Stimulated activated naive CD8-positive, alpha-beta T cell treated with anti-CD3 and anti-CD28 coated beads, Interleukin-15, amount 100 ng/mL, for 72 hours (primary cell): Measurements from ENCODE around the gene CA10.

ENCODE experiments used
- ATAC-seq: fragments of 150-1000 bp; cut with Tn5 transposase; 2 replicates; pipeline ENCODE4 v1.10.0; 2021; ENCODE audit warnings: mild to moderate bottlenecking, moderate library complexity
- DNase-seq, 2 donors: peaks; one replicate each; pipeline ENCODE4 v3.0.0; 2021 to 2022
- H3K27ac Mint-ChIP-seq, 2 donors: one replicate each; pipeline ENCODE4 v1.8.0; 2022; ENCODE audit warnings: mild to moderate bottlenecking in 2 of 2, mixed read lengths in 2 of 2, moderate library complexity in 2 of 2
- H3K27me3 Mint-ChIP-seq: one replicate; pipeline ENCODE4 v1.8.0; 2022; ENCODE audit warnings: mixed read lengths
- H3K4me1 Mint-ChIP-seq: one replicate; pipeline ENCODE4 v1.8.0; 2022; ENCODE audit warnings: mild to moderate bottlenecking, mixed read lengths
- H3K4me3 Mint-ChIP-seq, 2 donors: one replicate each; pipeline ENCODE4 v1.8.0; 2022; ENCODE audit warnings: mild to moderate bottlenecking in 2 of 2, mixed read lengths in 2 of 2, moderate library complexity in 1 of 2
- H3K9me3 Mint-ChIP-seq, 2 donors: one replicate each; pipeline ENCODE4 v1.8.0; 2022; ENCODE audit warnings: mixed read lengths in 2 of 2

Gene CA10

GRCh38 chr17:51743477-51743876 is 415.0 kb downstream of the CA10 start:
- no peaks in the 10 kb centered on the region for H3K27me3 Mint-ChIP-seq
- ATAC-seq (no peak), DNase-seq (no peak)
- peaks cover 2% of the 10 kb centered on the region for H3K4me1 Mint-ChIP-seq
- no peak overlapping the region for H3K4me3 Mint-ChIP-seq
- H3K27ac Mint-ChIP-seq, result no peak overlapping the region
- no peaks in the 10 kb centered on the region for H3K9me3 Mint-ChIP-seq

DNA sequence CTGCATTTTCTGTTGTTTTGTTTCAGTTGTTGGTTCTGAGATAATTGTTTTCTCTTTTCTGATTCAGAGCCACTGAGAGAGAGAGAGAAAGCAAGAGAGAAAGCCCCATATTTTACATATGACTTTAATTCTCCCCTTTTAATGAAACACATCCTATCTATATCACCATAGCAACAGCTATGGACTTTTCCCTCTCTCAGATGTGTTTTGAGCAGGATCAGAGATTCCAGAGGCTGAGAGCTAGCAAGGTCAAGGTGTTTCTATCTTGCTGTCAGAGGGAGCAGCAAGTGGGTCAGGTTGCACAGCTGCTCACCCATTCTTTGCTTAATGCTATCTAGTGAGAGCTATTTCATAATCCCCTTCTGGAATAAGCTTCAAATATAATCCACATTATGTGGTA is 415.9 kb downstream of the CA10 start:
- Mint-ChIP-seq H3K27ac (no peak overlapping the region), H3K9me3 (no peaks in the 10 kb centered on the region), H3K4me3 (no peak overlapping the region), H3K27me3 (no peaks in the 10 kb centered on the region), H3K4me1 (no peaks in the 10 kb centered on the region)
- ATAC-seq (no peak), DNase-seq (no peak)

- no peak for ATAC-seq
- H3K27ac Mint-ChIP-seq, result no peak overlapping the region
- H3K4me3 Mint-ChIP-seq, result no peak overlapping the region
- H3K27me3 Mint-ChIP-seq, result no peaks in the 10 kb centered on the region
- no peaks in the 10 kb centered on the region for H3K9me3 Mint-ChIP-seq
- no peak for DNase-seq
- no peaks in the 10 kb centered on the region for H3K4me1 Mint-ChIP-seq
Observed at GRCh38 chr17:51741458-51741857, 417.1 kb downstream of the CA10 start.

- no peak for ATAC-seq
- no peak overlapping the region for H3K27ac Mint-ChIP-seq
- H3K9me3 Mint-ChIP-seq, result no peaks in the 10 kb centered on the region
- no peaks in the 10 kb centered on the region for H3K27me3 Mint-ChIP-seq
- H3K4me1 Mint-ChIP-seq, result no peaks in the 10 kb centered on the region
- no peak for DNase-seq
- H3K4me3 Mint-ChIP-seq, result no peak overlapping the region
Observed at GRCh38 chr17:51740531-51740930, 418.0 kb downstream of the CA10 start.

- Mint-ChIP-seq H3K27me3 (peaks cover 8% of the 10 kb centered on the region), H3K9me3 (no peaks in the 10 kb centered on the region), H3K27ac (no peak overlapping the region), H3K4me3 (no peak overlapping the region), H3K4me1 (no peaks in the 10 kb centered on the region)
- ATAC-seq (no peak), DNase-seq (no peak)
Observed at GRCh38 chr17:51739245-51739886, 419.1 kb downstream of the CA10 start.

DNA sequence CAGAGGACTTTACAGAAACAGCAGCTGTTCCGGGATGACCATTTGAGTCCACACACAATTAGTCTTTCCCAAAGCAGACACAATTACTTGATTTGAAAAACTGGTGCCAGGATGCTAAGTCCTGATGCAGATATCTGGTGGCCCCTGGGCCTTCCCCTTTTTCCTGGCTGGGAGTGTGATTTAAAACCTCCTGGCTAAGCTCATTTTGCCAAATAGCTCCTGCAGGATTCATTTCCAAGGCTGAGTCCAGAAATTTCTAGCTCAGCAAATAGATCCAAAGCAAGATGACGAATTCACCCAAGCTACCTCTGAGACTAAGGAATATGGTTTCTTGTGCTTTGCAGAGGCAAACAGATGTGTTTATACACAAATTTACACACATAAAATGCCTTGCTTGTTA is 422.2 kb downstream of the CA10 start:
- no peaks in the 10 kb centered on the region for H3K9me3 Mint-ChIP-seq

DNA sequence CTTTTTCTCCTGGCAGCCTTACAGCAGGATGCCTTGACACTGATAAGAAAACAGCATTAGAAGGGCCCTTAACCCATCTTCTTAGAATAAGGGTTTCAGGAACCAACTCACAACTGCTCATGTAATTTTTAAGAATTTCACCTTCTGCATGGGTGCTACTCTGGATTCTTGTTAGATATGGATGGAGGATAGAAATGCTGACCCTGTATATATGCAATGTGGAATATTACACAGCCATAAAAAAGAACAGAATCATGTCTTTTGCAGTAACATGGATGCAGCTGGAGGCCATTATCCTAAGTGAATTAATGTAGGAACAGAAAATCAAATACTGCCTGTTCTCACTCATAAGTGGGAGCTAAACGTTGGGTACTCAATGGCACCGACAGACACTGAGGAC is 423.5 kb downstream of the CA10 start:
- Mint-ChIP-seq H3K27ac (no peak overlapping the region), H3K27me3 (peaks cover 24% of the 10 kb centered on the region), H3K9me3 (no peaks in the 10 kb centered on the region), H3K4me3 (no peak overlapping the region), H3K4me1 (no peaks in the 10 kb centered on the region)
- DNase-seq, result no peak
- no peak for ATAC-seq

More for the DNA sequence above, 422.2 kb downstream of the CA10 start:
- H3K27ac Mint-ChIP-seq, result no peak overlapping the region
- no peak for ATAC-seq
- H3K27me3 Mint-ChIP-seq, result peaks cover 24% of the 10 kb centered on the region
- H3K4me1 Mint-ChIP-seq, result no peaks in the 10 kb centered on the region
- no peak for DNase-seq
- no peak overlapping the region for H3K4me3 Mint-ChIP-seq

DNA sequence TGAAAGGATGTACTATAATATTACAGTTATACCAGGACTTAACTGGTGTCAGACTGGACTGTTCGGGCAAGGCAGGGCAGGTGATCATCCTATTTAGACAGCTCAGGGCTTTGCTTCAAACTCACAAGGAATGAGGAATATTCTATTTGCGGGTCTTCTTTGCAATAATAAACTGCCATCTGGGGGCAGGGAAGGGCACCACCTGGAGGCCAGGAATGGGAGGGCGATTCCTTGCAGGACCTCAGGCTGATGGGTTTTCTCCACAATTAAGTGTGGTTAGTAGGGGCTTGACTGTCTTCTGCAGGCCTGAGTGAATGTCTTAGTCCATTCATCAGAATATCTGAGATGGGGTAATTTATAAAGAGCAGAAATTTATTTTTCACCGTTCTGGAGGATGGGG is 424.1 kb downstream of the CA10 start:
- H3K4me1 Mint-ChIP-seq, result no peaks in the 10 kb centered on the region
- H3K27me3 Mint-ChIP-seq, result peaks cover 24% of the 10 kb centered on the region
- H3K27ac Mint-ChIP-seq, result no peak overlapping the region
- DNase-seq (peak in 1 of 2 donors; percentile 4), ATAC-seq (no peak)
- H3K9me3 Mint-ChIP-seq, result no peaks in the 10 kb centered on the region
- H3K4me3 Mint-ChIP-seq, result no peak overlapping the region

- no peak for DNase-seq
- no peak overlapping the region for H3K4me3 Mint-ChIP-seq
Observed at GRCh38 chr17:51733166-51733565, 425.3 kb downstream of the CA10 start.

DNA sequence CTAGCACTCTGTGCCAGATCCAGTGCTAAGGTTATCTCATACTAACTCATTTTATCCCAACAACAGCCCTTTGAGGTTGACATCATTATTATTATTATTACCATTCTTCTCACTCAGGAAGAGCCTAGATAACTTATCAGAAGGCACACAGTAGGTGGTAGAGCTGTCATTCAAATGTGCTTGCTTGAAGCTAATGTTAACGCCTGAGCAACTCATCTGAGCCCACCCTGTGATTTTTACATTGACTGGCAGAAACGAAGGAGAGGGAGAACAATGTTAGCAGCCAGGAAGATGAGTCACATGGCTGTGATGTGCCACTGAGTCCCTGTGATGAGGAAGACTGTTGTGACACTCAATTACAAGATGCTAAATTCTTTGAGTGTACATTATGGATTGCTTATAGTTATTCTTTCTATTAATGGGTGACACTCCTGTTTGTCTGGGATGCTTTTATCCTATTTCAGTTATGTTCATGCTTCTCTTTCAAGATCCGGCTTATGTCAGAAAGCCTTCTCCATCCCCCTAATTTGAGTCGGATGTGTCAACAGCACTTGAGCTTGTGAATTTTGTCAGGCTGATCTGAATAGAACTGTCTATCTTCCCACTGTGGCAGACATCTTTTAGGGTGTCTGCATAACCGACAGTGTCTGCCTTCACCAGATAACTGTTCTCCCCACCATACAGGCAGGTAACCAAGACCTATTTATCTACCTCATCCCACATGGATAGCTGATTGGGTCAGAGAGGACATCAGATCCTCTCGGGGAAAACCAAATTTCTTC is 426.4 kb downstream of the CA10 start:
- no peaks in the 10 kb centered on the region for H3K4me1 Mint-ChIP-seq
- H3K27ac Mint-ChIP-seq, result no peak overlapping the region
- H3K4me3 Mint-ChIP-seq, result no peak overlapping the region
- no peaks in the 10 kb centered on the region for H3K9me3 Mint-ChIP-seq
- peaks cover 36% of the 10 kb centered on the region for H3K27me3 Mint-ChIP-seq
- ATAC-seq (no peak), DNase-seq (no peak)

More at GRCh38 chr17:51733166-51733565, 425.3 kb downstream of the CA10 start:
- peaks cover 36% of the 10 kb centered on the region for H3K27me3 Mint-ChIP-seq
- H3K27ac Mint-ChIP-seq, result peak overlapping the region in 1 of 2 donors; percentile 59
- no peaks in the 10 kb centered on the region for H3K9me3 Mint-ChIP-seq
- H3K4me1 Mint-ChIP-seq, result no peaks in the 10 kb centered on the region
- no peak for ATAC-seq

GRCh38 chr17:51730303-51731050 is 428.0 kb downstream of the CA10 start:
- H3K27ac Mint-ChIP-seq, result no peak overlapping the region
- H3K27me3 Mint-ChIP-seq, result peaks cover 36% of the 10 kb centered on the region
- no peaks in the 10 kb centered on the region for H3K4me1 Mint-ChIP-seq
- ATAC-seq (no peak), DNase-seq (no peak)
- no peaks in the 10 kb centered on the region for H3K9me3 Mint-ChIP-seq
- H3K4me3 Mint-ChIP-seq, result no peak overlapping the region

DNA sequence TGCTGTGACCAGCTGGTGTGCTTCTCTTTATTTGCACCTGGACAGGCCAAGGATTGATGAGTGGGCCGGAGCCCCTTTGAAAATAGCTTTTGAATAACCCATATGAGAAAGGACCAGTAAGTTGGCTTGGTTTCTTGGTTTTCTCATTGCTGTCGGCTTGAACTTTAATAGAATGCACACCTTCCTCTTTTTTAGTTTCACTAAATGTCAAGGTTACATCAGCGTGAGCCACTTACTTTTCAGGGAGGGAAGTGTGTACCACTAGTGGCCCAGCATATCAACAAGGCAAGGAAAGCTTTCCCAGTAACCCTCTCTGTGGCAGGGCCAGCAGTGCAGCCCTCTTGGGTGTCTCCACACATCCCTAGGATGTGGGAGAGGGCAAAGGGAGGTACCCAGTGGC is 433.3 kb downstream of the CA10 start:
- ATAC-seq (no peak), DNase-seq (no peak)
- no peak overlapping the region for H3K4me3 Mint-ChIP-seq
- H3K27me3 Mint-ChIP-seq, result peaks cover 19% of the 10 kb centered on the region
- H3K9me3 Mint-ChIP-seq, result peaks cover 0 to 5% of the 10 kb centered on the region in 2 donors
- no peaks in the 10 kb centered on the region for H3K4me1 Mint-ChIP-seq
- H3K27ac Mint-ChIP-seq, result no peak overlapping the region

GRCh38 chr17:51724043-51724580 is 434.4 kb downstream of the CA10 start:
- DNase-seq (no peak), ATAC-seq (no peak)
- peaks cover 15% of the 10 kb centered on the region for H3K27me3 Mint-ChIP-seq
- H3K27ac Mint-ChIP-seq, result no peak overlapping the region
- peaks cover 0 to 5% of the 10 kb centered on the region in 2 donors for H3K9me3 Mint-ChIP-seq
- H3K4me3 Mint-ChIP-seq, result no peak overlapping the region
- H3K4me1 Mint-ChIP-seq, result no peaks in the 10 kb centered on the region

GRCh38 chr17:51722994-51723393 is 435.5 kb downstream of the CA10 start:
- peaks cover 0 to 5% of the 10 kb centered on the region in 2 donors for H3K9me3 Mint-ChIP-seq
- no peak overlapping the region for H3K27ac Mint-ChIP-seq
- H3K4me1 Mint-ChIP-seq, result no peaks in the 10 kb centered on the region
- ATAC-seq (no peak), DNase-seq (no peak)
- H3K27me3 Mint-ChIP-seq, result peaks cover 7% of the 10 kb centered on the region
- H3K4me3 Mint-ChIP-seq, result no peak overlapping the region

DNA sequence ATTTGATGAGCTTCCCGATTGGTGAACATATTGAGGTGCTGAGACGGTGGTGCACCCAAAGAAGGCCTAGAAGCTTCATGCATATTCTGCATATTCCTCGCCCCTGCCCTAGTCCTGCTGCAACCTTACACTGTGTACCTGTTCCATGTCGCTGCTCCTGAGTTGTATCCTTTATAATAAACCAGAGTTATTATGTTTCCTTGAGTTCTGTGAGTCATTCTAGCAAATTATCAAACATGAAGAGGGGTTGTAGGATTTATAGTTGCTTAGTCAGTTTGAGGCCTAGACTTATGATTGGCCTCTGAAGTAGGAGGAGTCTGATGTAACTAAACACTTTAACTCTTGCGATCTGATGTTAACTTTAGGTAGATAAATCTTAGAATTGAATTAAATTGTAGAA is 436.8 kb downstream of the CA10 start:
- ATAC-seq (no peak), DNase-seq (no peak)
- no peak overlapping the region for H3K27ac Mint-ChIP-seq
- peaks cover 7% of the 10 kb centered on the region for H3K27me3 Mint-ChIP-seq
- H3K4me3 Mint-ChIP-seq, result no peak overlapping the region
- H3K4me1 Mint-ChIP-seq, result no peaks in the 10 kb centered on the region
- peaks cover 0 to 5% of the 10 kb centered on the region in 2 donors for H3K9me3 Mint-ChIP-seq

GRCh38 chr17:51720439-51720838 is 438.1 kb downstream of the CA10 start:
- no peaks in the 10 kb centered on the region for H3K4me1 Mint-ChIP-seq
- peaks cover 7% of the 10 kb centered on the region for H3K27me3 Mint-ChIP-seq
- H3K9me3 Mint-ChIP-seq, result peaks cover 0 to 5% of the 10 kb centered on the region in 2 donors
- H3K27ac Mint-ChIP-seq, result no peak overlapping the region
- no peak for DNase-seq
- H3K4me3 Mint-ChIP-seq, result no peak overlapping the region
- no peak for ATAC-seq
